Hematopoietic multipotent progenitor cell (in vitro differentiated cells): ENCODE results near the gene KLF15. TPM values are rescaled to one million over a fixed set of nuclear protein-coding genes. Genes with fewer than 3 reads are reported as not detected.
A peak's percentile ranks its signal among the peaks of the same experiment; 100 is the strongest.

Experiments
- DNase-seq, 3 donors: peaks; one replicate each; pipeline ENCODE4 v3.0.0-alpha.2; 2011 to 2015; ENCODE audit warnings: low read depth in 2 of 3, low spot score in 2 of 3
- total RNA-seq: library from RNA; depleted of rRNA; stranded (reverse); fragments of >200 nt; gene quantifications from one replicate; pipeline ENCODE4 v1.2.3, GENCODE V29; 2012

KLF15 gene
- total RNA-seq, 1 donor = under 0.01 TPM

DNA sequence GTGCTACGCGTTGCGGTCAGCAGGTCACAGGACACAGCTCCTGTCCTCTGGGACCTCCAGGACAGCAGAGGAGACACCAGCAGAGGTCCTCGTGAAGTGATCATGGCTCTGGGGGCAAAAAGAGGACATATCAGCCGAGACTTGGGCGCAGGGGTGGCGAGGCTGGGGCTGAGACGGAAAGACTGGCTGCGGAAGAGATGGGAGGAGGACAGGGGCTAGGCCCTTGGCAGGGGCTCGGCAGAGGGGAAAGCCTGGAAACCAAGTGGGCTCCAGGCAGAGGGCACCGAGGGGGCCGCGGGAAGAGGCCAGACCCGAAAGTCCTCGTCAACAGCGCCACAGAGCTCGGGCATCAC lies 32.6 kb upstream of the KLF15 start:
- DNase-seq = no peak

DNA sequence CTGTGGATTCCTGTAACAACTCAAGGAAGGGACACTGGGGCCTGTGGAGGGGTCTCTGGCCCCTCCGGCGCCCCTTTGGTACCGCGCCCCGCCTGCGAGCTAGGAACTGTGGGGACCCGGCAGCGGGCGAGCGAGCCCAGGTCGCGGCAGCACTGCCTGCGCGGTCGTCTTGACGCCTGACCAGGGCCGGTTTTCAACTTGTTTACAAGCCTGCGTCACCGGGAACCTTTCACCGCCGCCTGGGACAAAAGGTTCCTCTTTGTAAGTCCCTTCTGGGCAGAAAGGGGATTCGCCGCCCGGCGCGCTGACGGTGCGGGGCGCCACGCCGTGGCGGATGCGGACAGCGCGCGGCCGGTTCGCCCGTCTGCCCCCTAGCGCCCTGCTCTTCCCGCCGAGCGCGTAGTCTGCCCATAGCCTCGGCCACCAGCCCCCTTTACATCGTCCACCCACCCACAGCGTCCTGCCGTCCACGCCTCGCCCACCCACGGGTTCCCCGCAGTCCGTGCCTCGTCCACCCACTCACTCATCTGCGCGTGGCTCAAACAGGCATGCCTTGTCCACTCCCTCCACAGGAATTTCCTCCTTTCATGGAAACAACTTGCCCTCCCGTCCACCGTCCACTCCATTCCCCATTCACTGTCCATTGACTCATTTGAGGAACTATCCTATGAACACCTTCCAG lies 32.0 kb upstream of the KLF15 start:
- peak; percentile 4 to 88 (median 85) for DNase-seq

DNA sequence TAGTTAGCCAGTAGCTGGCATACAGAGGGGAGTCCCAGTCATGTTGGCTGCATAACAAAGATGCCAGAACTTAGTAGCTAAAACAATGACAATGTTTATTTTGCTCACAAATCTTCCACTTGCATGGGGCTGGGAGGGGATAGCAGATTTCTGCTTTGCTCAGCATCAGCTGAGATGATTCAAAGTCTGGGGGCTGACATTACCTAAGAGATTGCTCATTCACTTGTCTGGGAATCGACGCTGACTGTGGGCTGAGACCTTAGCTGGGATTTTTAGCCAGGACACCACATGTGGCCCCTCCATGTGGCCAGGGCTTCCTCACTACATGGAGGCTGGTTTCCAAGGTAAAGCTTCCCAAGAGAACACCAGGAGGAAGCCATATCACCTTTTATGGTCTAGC lies 24.8 kb upstream of the KLF15 start:
- no peak for DNase-seq

DNA sequence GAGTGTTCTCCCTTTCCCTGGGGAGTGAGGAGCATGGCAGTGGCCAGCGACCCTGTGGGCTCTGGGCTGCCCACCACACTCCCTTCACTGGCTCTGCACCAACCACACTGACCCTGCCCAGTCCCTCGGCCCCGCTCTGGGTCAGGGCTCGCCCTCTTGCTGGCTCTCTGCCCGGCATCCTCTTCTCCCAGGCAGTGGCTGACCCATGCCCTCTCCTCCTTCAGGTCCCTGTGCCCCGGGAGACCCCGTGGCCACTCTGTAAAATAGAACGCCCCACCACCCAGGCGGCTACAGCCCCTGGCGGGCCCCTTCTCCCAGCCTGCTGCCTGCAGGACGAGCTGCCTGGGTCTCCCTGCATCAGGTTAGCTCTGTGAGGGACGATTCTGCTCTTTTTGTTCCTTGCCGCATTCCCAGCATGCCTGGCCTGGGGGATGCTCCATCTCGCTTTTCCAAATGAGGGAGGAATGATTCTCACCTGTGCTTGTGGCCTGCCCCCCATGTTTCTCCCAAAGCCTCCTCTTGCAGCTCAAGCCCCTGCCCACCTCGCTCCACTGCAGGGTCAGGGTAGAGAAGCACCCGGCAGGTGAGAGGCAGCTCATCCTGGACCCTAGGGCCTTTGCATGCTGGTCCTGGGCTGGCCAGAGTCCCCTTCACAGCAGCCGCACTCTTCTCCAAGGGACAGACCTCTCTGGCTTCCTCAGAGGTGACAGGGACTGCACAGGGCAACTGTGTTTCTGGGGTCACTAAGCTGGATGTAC lies 23.0 kb upstream of the KLF15 start:
- DNase-seq = no peak

DNA sequence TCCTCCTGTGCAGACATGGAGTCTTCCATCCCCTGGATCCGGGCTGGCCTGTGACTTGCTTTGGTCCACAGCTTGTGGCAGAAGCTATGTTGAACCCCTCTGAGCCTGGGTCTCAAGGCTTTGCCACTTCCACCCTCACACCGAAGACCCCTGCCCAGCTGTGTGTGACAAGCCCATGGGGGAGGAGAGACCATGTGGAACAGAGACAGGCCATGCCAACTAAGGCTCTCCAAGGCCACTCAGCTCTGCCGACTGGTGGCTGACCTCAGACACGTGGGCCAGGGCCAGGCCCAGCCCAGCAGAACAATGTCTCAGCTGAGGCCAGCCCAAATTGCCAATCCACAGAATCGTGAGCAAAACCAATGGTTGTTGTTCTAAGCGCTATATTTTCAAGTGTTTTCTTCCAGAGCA lies 21.1 kb upstream of the KLF15 start:
- DNase-seq = no peak

DNA sequence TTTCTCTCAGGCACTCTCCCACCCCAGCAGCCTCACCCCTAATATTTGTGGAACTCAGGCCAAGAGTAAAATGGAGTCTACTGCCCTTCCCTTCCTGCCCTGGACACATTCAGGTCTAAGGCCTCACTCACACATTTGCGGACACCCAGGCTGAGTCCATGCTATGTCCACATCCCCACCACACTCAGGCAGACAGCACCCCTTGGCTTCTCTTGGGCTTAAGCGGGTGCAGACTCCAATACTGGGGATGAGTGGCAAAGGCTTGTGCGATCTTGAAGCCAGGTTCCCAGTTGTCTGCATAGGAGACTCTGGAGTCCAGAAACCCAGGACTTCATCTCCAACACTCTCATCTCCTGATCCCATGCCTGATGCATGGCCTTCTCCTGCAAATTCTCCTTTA lies 20.0 kb upstream of the KLF15 start:
- DNase-seq = no peak

DNA sequence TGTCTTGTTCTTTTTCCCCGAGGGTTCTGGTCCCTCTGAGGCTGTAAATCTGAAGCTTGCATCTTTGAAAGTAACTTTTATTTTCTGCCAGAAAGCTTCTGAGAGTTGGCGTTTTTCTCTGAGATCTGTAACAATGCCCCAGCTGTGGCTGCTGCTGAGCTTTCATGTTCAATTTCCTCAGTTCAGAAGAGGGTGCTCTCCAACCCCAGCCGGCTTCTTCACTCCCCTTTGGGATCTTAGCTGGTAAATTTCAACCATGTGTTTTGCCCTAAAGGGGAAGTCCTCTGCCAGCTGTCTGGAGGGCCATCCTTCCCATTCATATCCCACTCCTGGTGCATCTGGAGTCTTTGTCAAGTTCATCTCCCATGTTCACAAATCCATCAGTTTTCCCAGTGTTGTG lies 19.2 kb upstream of the KLF15 start:
- no peak for DNase-seq

DNA sequence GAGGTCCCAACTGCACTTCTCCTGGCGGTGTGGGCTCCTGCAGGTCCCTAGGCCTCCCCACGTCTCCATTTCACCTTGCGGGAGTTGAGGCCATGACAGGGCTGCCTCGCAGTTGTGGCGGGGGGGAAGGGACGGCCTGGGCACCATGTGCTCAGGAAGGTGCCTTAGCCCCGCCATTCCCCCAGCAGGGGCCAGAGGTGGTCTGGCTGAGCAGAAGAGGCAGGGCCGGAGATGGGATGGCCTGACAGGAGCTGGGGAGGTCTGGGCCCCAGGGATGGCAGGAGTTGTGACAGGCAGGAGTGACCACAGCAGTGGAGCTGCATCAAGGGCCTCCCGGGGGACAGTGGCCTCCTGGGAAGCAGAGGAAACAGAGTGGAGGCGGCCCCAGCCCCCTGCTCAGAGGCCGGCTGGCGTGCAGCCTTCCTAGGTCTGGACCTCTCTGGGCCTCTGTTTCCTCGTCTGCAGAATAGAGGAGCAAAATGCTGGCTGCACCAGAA lies 18.7 kb upstream of the KLF15 start:
- no peak for DNase-seq

DNA sequence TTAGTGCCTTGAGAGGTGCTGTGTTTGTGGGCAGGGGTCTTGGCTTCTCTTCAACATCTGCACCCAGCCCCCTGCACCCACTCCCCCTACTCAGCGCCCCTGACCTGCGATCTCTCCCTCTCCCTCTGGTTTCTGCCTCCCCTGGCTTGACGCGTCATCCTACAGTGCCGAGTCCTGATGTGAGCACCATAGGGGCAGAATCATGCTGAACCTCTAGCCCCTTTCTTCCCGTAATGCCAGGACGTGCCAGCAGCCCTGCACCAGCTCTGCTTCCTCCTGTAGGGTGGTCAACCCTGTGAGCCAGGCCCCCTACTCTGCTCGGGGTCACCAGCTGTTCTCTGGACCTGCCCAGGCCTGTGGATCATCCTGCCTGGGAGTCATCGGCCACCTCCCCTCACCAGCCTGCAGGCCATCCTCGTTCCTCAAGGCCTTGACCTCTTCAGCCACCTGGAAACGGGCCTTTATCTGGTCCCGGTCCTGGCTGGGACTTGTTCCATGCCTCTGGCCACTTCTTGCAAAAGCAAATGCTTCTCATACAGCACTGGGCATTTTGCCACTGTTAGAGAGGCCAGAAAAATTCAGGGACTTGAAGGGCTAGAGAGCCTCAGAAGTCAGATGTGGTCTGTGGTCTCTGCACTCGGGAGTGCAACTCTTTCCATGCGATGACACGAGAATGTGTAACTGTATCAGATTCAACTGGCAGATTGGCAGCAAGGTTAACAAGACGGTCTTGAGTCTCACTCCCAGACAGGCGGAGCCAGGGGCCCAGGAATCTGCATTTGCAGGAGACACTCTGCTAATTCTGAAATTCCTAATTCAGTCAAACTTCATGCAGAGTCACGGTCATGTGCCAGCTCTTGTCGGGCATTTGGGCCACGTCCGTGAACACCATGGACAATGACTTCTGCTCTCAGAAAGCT lies 16.7 kb upstream of the KLF15 start:
- DNase-seq = no peak

DNA sequence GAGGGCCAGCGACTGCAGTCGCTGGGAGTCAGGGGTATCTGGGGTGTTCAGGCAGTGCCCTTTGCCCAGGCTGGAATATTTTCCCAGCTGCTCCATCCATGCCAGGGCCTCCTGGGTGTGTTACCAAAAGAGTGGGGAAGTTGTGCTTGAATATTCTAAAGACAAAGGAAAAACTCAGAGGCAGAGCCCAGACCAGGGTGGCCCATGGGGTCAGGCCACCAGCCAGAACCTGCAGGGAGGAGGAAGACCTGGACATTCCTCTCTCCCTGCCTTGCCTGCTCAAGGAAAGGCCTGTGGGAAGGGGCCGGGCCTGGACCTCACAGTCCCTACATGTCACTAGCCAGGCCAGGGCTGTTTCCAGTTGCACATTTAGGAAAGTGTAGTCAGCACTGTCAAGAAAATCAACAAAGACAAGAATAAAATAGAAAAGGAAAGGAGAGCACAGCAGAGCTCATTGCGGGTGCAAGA lies 16.0 kb upstream of the KLF15 start:
- no peak for DNase-seq

DNA sequence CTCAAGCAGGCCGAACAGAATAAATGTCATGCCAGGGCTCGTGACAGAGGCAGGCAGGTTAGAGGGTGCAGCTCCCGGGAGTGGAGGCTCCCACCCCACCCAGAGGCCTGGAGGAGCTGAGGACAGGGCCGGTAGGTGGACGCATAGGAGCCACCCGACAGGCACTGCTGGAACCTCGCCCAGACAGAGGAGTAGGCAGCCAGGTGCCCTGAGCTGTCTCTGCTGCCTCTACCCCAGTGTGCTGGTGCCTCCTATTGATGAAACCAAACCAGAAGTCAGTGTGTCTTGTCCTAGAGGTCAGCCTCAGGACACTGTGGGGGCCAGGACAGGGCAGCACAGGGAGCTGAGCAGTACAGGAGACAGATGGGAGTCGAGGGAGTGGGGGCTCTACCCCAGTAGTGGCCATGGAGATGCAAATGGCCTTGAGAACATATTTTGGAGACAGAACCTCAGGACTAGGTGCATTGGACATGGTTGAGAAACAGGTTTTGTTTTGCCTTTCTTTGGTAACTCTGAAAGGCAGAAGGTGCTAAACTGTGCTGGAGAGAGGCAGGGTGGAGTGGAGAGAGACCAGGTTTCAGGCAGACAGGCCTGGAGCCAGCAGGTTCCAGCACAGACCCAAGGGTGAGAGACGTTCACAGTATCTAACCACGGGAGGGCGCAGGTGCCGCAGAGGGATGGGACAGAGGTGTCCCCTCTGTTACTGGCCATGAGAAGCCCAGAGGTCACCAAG lies 15.4 kb upstream of the KLF15 start:
- no peak for DNase-seq

DNA sequence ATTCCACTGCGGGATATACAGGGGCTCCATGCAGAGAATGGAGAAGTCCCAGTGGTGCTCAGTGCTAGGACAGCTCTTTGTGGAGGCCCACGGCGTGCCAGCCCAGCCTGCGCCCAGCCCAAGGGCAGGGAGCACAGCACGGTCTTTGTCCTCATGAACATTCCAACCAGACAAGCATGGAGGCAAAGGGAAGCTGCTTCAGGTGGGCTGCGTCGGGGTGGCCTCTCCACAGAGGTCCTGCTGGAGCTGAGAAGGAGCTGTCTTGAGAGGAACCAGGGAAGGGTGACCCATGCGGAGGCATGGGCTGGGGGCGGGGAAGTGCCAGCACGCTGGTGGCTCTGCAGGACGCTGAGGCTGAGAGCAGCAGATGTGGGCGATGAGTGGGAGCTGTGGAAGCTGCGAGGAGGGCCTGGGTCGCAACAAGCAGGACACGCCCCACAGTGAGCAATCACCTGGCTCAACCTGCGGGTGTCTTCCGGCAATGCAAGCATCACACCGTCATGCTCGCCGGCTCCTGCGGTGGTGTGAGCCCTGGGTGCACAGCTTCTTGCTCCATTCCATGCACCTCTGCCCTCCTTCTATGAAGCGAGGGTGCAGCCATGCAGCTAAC lies 14.0 kb upstream of the KLF15 start:
- no peak for DNase-seq

DNA sequence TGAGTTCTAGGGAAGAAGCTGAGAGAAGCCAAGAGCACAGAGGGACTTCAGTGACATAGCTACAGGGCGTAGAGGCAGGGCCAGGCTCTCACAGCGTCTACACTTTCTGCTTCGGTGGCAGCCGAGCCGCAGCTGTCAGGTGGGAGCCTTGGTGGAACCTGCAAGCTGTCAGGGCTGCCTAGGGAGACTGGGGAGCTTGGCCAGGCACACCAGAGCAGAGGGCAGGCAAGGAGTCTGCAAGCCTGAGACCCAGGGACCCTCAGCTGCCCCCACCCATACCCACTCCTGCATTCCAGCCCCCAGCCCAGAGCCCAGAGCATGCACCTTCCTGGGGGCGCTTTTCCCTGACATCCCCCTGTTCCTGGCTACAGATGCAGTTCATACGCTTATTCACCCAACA lies 13.4 kb upstream of the KLF15 start:
- no peak for DNase-seq

DNA sequence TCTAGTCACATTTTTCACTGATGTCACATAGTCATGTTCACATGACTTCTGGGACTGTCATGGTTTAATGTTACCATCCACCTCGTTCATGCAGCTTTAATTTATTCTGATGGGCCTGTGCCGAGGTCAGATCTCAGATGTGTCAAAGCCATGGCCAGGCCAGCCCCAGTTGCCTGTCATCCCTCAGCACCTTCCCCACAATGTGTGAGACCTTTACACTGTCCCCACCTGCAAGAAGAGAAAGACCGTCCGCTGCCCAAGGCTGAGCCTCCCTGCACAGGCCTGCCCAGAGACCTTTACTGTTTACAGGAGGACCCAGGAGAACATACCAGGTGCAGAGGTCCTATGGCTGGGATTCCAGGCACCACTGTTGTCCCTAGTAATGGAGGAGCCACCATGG lies 12.8 kb upstream of the KLF15 start:
- no peak for DNase-seq

DNA sequence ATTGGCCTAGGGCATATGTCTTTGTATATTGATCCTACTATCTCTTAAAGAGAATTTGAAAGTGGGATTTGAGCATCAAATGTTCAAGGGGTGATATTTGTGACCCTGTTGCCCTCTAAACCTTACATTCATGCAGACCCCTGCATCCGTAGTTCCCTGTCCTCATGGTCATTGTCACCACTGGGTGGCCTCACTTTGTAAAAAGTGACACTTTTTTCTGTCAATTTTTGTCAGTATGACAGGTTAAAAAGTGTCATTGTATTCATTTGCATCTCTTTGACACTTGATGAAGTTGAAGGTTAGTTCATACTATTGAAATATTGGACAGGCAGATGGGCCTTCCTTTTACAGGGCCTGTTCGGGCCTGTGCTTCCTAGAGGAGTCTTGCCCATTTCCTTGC lies 12.3 kb upstream of the KLF15 start:
- no peak for DNase-seq

DNA sequence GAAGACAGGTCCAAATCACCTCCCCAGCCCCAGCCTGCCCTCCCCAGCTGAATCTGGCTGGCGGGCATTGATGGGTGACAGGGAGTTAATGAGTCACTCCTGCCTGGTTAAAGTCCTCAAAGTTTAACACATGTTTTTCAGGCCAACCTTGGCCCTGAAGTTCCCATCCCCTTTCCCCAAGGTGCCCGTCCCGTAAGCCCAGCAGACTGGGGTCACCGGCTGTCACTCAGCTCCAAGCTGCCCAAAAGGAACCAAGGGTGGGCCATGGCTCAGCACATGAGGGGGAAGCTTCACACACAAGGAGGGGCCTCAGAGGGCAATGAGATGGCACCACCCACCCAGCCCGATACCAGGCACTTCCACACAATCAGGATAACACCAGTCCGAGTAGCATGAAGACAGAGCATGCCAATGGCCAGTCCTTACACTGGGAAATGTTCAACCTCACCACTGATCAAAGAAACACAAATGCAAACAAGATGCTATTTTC lies 10.2 kb upstream of the KLF15 start:
- no peak for DNase-seq

DNA sequence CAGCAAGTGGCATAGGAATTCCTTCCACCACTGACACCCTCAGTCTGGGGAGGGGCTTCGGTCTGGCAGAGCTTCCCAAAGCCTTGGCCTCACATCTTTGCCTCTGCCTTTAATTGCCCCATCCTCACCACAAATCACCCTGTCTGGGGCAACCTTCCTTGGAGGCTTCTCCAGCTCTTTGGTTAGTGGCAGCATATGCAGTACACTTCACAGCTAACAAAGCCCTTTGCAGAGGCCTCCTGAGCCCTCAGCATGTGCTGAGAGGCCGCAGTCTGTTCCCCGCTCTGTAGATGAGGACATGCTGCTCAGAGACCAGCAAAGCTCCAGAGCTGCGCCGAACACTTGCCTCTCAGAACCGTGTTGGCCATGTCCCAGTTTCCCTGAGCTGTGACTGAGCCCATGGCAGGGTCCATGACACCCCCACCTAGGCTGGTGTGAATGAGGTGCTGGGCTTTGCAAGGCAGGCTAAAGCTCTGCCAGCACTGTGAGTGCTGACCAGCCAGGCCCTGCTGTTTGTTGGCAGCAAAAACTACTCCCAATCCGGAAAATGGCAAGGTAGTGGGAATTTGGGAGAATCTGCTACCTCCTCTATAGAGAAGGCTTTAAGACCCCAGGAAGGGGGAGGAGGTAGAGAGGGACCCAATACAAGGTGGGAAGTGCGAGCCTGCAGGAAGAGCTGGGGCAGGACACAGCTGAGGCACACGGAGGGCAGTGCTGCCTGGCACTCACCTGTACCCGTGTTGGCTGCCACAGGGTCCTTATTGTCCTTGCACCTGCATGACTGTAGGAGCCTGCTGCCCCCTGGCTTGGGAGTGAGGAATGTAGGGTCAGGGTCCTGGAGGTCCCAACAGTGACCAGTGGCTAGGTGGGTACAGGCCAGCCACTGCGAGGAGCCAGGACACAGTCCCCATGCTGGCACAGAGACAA lies 8.4 kb upstream of the KLF15 start:
- DNase-seq = no peak

DNA sequence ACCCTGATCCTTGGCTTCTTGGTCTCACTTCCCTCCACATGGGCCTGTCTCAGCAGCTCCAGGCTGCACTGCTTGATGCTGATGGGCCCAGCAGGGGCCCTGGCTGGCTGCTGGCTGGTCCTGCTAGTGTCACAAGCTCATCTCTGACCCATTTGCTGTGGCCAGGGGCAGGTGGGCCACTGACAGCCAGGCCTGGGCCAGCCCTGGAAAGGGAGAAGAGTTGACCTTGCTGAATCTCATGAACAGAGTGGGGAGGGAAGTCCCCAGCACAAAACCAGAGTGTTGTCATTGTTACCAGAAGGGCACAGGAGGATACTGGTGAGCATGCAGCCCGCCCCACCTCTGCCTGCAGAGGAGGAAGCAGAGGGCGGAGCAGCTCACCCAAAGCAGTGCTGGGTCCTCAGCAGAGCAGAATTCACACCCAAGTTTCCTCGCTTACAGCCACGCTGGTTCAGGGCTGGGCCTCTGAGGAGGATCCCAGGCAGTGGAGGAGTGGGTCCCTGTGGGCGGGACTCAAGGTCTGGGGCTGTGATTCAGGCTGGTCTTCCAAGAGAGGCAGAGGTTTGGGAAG lies 7.6 kb upstream of the KLF15 start:
- DNase-seq = no peak
